Activated naive CD4-positive, alpha-beta T cell treated with anti-CD3 and anti-CD28 coated beads for 36 hours (primary cell): ENCODE results near the gene PPRC1. TPM values are rescaled to one million over a fixed set of nuclear protein-coding genes. Genes with fewer than 3 reads are reported as not detected.

Experiments
- CTCF ChIA-PET: fragments of 350-600 bp; sonication (Branson Sonifier 250); formaldehyde crosslinking; loops from one replicate; lab custom pipeline; 2021; ENCODE audit warnings: antibody characterized with exemption; lab: Charles Lee
- DNase-seq: peaks from one replicate; pipeline ENCODE4 v3.0.0-alpha.2; 2020
- H3K27ac Mint-ChIP-seq: one replicate; pipeline ENCODE4 v1.8.0; 2021; ENCODE audit warnings: mild to moderate bottlenecking, mixed read lengths
- H3K27me3 Mint-ChIP-seq: one replicate; pipeline ENCODE4 v1.8.0; 2021; ENCODE audit warnings: low read depth, mixed read lengths
- H3K36me3 Mint-ChIP-seq: one replicate; pipeline ENCODE4 v1.8.0; 2021; ENCODE audit warnings: low read depth, mixed read lengths
- H3K4me1 Mint-ChIP-seq: one replicate; pipeline ENCODE4 v1.8.0; 2021; ENCODE audit warnings: low read depth, mixed read lengths
- H3K4me3 Mint-ChIP-seq: one replicate; pipeline ENCODE4 v1.8.0; 2021; ENCODE audit warnings: mild to moderate bottlenecking, moderate library complexity, mixed read lengths
- H3K9me3 Mint-ChIP-seq: one replicate; pipeline ENCODE4 v1.8.0; 2021; ENCODE audit warnings: mixed read lengths
- intact Hi-C: fragments of 100-400 bp; cut with micrococcal nuclease; formaldehyde crosslinking; loops from one replicate; pipeline ENCODE4 v1.15.1; 2023
- total RNA-seq, 2 experiments: library from RNA; stranded (reverse); gene quantifications; one replicate each; pipeline ENCODE4 v1.2.3, GENCODE V29; 2021

Gene PPRC1
- total RNA-seq, 2 experiments from 2014 or later: 54.6 to 55.0 TPM

DNA sequence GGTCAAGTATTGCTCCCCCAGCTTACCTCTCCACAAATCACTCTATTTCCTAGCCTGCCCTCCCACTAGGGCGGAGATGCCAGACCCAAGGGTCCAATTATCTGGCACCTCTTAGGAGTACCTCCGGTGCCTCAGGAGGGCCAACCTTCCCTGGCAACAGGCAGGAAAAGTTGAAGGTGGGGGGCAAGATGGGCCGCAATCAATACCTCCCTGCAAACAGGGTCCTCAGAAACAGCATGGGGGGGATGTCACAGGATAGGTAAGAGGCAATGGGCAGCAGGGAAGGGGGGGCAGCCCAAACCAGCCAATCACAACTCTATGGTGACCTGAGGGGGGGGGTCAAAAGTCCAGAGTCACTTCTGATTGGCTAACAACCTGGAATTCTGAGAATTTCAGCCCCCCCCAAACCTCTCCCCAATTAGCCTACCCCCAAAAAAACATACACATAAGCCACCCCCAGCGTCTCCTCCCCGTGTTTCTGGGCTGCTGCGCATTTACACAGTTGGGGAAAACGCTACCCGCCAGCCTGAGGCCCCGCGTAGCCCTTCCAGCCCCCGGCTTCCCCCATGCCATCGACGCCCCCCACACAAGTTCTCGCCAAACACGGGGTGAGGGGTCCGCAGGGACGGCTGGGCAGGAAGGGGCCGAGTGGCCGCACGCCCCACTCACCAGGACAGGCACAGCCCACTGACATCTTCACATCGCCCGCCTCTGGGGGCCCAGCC is 13.3 kb upstream of the PPRC1 start:
- Mint-ChIP-seq H3K27me3 (no peaks in the 10 kb centered on the region), H3K4me3 (peak overlapping the region; percentile 93), H3K9me3 (no peaks in the 10 kb centered on the region), H3K36me3 (peaks cover 3% of the 10 kb centered on the region), H3K27ac (peak overlapping the region; percentile 98), H3K4me1 (peaks cover 44% of the 10 kb centered on the region)
- intact Hi-C loops: loop anchor here (1.0 to 5.0 kb wide), 6 partner anchors 13 to 1248 kb away; partner anchors contain the start of genes GBF1, NFKB2, NOLC1 and TAF5
- CTCF ChIA-PET: interaction anchor here (1.9 kb wide), 1 partner anchor 12 kb away, joined by 9 read pairs; no protein-coding TSS in a partner anchor
- peak; percentile 73 for DNase-seq

DNA sequence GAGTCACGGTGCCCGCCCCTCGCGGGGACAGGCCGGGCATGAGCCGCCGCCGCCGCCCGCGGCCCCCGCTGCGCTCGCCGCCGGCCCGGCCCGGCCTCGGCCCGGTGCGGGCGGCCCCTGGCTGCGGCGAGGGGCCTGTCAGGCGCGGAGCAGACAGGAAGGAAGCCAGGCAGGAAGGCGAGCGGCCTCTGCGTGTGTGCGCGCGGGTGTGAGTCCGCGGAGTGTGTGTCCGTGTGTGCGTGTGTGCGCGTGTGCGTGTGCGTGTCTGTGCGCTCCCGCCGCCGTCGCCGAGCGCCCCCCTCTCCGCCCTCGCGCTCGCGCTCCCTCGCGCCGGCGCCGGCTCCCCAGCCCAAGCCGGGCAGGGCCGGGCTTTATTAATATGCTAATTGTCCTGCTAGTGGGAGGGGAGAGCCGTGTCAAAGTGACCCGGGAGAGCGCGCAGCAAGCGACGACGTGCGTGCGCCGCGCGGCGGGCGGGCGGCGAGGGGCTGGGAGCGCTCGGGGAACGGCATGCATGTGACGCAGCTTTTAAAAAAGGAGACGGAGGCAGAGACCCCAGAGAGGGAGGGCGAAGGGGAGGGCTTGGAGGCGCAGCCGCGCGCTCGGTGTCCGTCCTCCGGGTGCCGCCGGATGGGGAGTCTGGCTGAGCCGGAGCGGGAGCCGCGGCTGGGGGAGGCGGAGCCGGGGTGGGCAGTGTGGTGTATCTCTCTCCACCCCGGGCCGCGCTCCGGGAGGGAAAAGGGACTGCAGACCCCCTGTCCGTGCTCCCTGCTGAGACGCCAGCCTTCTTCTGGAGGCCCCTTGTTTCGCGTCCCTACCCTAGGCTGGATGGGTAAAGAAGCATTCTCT is 12.5 kb upstream of the PPRC1 start, which contains the start of gene LDB1:
Gene LDB1 (minus strand): TSS at position 227 of the 849 bp plus-strand sequence. CDS start 258 bp downstream, outside the sequence.
- H3K9me3 Mint-ChIP-seq: no peaks in the 10 kb centered on the region
- intact Hi-C loops: no loop called here
- peak; percentile 72 for DNase-seq
- H3K27ac Mint-ChIP-seq: peak within 1 kb of the TSS; percentile 98
- no peaks in the 10 kb centered on the region for H3K36me3 Mint-ChIP-seq
- no peaks in the 10 kb centered on the region for H3K27me3 Mint-ChIP-seq
- CTCF ChIA-PET: no interaction called here
- H3K4me3 Mint-ChIP-seq: peak within 1 kb of the TSS; percentile 93
- H3K4me1 Mint-ChIP-seq: peaks cover 38% of the 10 kb centered on the region

DNA sequence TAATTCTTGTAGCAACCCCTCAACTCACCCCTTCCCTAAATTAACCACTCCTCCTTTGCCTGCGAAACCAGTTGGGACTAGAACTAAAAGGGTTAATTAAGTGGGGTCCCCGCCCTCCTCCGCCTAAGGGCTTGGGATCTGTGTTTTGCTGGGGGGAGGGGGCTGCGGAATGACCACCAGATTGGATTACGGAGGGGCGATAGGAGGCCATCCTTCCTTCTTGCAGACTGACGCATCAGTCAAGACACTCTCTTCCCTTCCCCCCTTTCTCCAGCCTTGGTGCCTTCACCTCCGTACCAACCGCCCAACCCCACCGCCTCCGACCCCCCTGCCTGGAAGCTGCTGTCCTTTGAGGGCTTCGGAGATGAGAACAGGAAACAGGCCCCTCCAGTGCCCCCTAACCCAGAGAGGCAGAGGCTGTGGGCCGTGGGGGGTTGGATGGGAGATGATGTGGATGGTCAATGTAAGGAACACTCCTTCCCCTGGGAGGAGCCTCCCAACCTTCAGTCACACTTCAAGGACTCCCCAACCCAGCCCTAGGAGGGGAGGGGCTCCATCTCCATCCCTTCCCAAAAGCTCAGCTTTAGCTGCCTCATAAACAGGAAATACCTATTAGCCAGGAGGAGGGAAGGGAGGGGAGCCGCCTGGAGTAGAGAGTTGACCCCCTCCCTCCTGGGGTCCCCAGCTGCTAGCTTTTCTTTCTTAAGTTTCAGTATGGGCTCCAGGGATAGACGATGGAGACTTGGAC is 11.7 kb upstream of the PPRC1 start:
- no peaks in the 10 kb centered on the region for H3K9me3 Mint-ChIP-seq
- DNase-seq: peak; percentile 15

DNA sequence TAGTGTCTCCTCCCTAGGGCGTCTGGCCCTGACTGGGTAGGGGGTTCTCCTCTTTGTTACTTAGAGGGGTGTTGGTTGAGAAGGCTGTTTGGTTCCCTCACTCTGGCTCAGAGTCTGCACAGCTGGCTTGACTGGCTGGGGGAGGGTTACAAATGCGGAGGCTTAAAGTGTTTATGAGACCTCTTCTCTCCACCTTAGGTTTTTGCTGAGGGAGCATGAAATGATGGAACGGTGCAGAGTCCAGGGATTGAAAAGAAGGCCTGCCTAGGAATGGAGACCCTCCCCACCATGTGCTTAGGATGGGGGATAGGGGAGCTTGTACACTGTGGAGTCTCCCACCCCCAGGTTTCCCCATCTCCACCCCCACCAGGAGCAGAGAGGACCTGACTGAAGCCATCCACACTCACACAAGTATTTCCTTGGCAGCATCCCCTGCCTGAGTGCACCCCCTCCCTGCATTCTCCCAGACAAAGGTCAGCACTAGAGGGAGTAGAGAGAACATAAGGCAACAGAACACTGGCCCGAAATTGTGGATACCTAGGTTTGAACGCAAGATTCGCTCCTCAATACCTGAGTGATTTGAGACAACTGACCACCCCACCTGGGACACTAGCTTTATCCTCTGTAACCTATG is 11.0 kb upstream of the PPRC1 start:
- H3K27ac Mint-ChIP-seq: no peak overlapping the region
- no peak for DNase-seq
- H3K36me3 Mint-ChIP-seq: no peaks in the 10 kb centered on the region
- intact Hi-C loops: no loop called here
- CTCF ChIA-PET: interaction anchor here (0.8 to 2.7 kb wide), 2 partner anchors 10 kb away, joined by 3 to 18 read pairs; partner anchors contain the start of gene PPRC1
- H3K9me3 Mint-ChIP-seq: no peaks in the 10 kb centered on the region
- H3K4me3 Mint-ChIP-seq: peak overlapping the region; percentile 93
- H3K4me1 Mint-ChIP-seq: peaks cover 23% of the 10 kb centered on the region
- no peaks in the 10 kb centered on the region for H3K27me3 Mint-ChIP-seq

More for the DNA sequence above, 11.7 kb upstream of the PPRC1 start:
- CTCF ChIA-PET: interaction anchor here (0.8 kb wide), 1 partner anchor 11 kb away, joined by 3 read pairs; no protein-coding TSS in a partner anchor
- H3K36me3 Mint-ChIP-seq: no peaks in the 10 kb centered on the region
- H3K27me3 Mint-ChIP-seq: no peaks in the 10 kb centered on the region
- intact Hi-C loops: no loop called here
- peak overlapping the region; percentile 93 for H3K4me3 Mint-ChIP-seq
- H3K27ac Mint-ChIP-seq: peak overlapping the region; percentile 83
- H3K4me1 Mint-ChIP-seq: peaks cover 30% of the 10 kb centered on the region

DNA sequence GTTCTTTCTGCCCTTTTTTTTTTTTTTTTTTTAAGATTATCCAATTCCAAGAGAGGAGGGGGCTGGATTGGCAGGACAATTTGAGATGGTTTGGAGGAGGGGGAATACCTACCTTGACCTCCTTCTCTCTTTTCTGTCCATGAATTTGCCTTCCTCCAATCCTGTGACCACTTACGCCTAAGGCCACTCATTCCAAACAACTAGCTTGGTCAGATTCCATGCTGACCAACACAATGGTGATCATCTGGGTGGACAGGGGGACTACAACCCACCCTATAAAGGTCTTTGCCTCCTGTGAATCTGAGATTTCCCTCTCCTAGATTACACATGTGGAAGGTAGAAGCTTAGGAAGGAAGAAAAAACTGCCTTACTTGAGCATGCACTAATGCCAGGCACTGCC is 10.4 kb upstream of the PPRC1 start:
- CTCF ChIA-PET: interaction anchor here (1.1 to 2.7 kb wide), 2 partner anchors 10 to 11 kb away, joined by 3 to 18 read pairs; partner anchors contain the start of gene PPRC1
- DNase-seq: no peak
- Mint-ChIP-seq H3K4me1 (peaks cover 18% of the 10 kb centered on the region), H3K27me3 (no peaks in the 10 kb centered on the region), H3K36me3 (no peaks in the 10 kb centered on the region), H3K27ac (no peak overlapping the region), H3K4me3 (no peak overlapping the region), H3K9me3 (no peaks in the 10 kb centered on the region)
- intact Hi-C loops: no loop called here

DNA sequence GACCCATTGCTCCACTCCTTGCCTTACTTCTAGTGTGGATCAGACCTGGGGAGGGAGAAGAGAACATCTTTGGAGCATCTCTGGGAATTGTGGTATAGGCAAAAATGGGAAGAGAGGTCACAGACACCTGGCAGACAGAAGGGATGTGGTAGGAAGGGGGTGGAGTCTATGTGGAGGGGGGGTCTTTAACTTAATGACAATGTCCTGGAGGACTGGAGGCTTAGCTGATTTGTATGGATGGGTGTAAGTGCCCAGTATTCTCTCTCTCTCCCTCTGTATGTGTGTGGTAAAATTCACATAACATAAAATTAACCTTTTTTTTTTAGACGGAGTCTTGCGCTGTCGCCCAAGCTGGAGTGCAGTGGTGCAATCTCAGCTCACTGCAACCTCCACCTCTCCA is 9.6 kb upstream of the PPRC1 start:
- DNase-seq: no peak
- Mint-ChIP-seq H3K4me1 (peaks cover 10% of the 10 kb centered on the region), H3K27ac (no peak overlapping the region), H3K4me3 (no peak overlapping the region), H3K9me3 (no peaks in the 10 kb centered on the region), H3K36me3 (no peaks in the 10 kb centered on the region), H3K27me3 (no peaks in the 10 kb centered on the region)
- intact Hi-C loops: no loop called here
- CTCF ChIA-PET: interaction anchor here (1.1 to 2.7 kb wide), 2 partner anchors 9 to 12 kb away, joined by 3 to 18 read pairs; partner anchors contain the start of gene PPRC1

- Mint-ChIP-seq H3K4me3 (no peak overlapping the region), H3K27me3 (no peaks in the 10 kb centered on the region), H3K36me3 (peaks cover 21% of the 10 kb centered on the region), H3K27ac (peak overlapping the region; percentile 96), H3K9me3 (no peaks in the 10 kb centered on the region), H3K4me1 (peaks cover 31% of the 10 kb centered on the region)
- CTCF ChIA-PET: interaction anchor here (0.5 to 2.5 kb wide), 17 partner anchors 8 to 340 kb away, joined by 3 to 24 read pairs (median 4); partner anchors contain the start of gene NOLC1
- intact Hi-C loops: loop anchor here (1.0 to 5.0 kb wide), 13 partner anchors 12 to 779 kb away; partner anchors contain the start of genes ACTR1A, ARL3, BTRC and GBF1
- no peak for DNase-seq
Measured at GRCh38 chr10:102131286-102132170, 1.3 kb upstream of the PPRC1 start.

GRCh38 chr10:102132193-102132562 is 662 bp upstream of the PPRC1 start:
- DNase-seq: no peak
- CTCF ChIA-PET: interaction anchor here (0.5 to 2.5 kb wide), 9 partner anchors 9 to 340 kb away, joined by 3 to 24 read pairs (median 5); partner anchors contain the start of gene NOLC1
- Mint-ChIP-seq H3K36me3 (peaks cover 22% of the 10 kb centered on the region), H3K27me3 (no peaks in the 10 kb centered on the region), H3K4me1 (peaks cover 38% of the 10 kb centered on the region), H3K4me3 (peak overlapping the region; percentile 97), H3K27ac (peak overlapping the region; percentile 96), H3K9me3 (no peaks in the 10 kb centered on the region)
- intact Hi-C loops: loop anchor here (1.0 to 5.0 kb wide), 13 partner anchors 13 to 780 kb away; partner anchors contain the start of genes ACTR1A, ARL3, BTRC and GBF1

GRCh38 chr10:102133373-102134195 is 744 bp downstream of the PPRC1 start:
- Mint-ChIP-seq H3K36me3 (peaks cover 32% of the 10 kb centered on the region), H3K4me3 (peak overlapping the region; percentile 97), H3K27ac (peak overlapping the region; percentile 96), H3K9me3 (no peaks in the 10 kb centered on the region), H3K4me1 (peaks cover 42% of the 10 kb centered on the region), H3K27me3 (no peaks in the 10 kb centered on the region)
- intact Hi-C loops: loop anchor here (5.0 kb wide), 3 partner anchors 291 to 781 kb away; partner anchors contain the start of genes ARL3, BTRC, KCNIP2 and SFXN2
- CTCF ChIA-PET: no interaction called here
- peak; percentile 72 for DNase-seq

DNA sequence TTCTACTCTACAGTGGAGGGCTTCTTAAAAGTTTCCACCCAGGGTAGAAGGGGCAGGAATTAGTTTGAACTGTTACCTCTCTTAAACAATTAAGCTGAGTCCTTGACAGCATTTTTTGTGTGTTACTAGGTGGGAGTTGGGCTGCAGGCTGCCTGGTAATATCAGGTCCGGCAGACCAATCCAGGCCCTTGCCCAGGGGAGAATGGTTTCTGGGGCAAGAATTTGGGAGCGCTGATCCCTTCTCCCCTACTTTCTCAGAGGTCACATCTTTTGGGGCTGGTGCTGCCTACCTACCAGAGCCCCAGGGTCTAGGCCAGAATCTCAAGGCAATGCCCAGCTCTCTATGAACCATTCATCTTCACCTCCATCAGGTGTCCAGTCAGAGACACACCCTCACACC is 1.6 kb downstream of the PPRC1 start:
- Mint-ChIP-seq H3K27ac (peak overlapping the region; percentile 96), H3K4me3 (peak overlapping the region; percentile 97), H3K9me3 (no peaks in the 10 kb centered on the region), H3K27me3 (no peaks in the 10 kb centered on the region), H3K4me1 (peaks cover 42% of the 10 kb centered on the region), H3K36me3 (peaks cover 36% of the 10 kb centered on the region)
- intact Hi-C loops: loop anchor here (5.0 kb wide), 3 partner anchors 292 to 782 kb away; partner anchors contain the start of genes ARL3, BTRC, KCNIP2 and SFXN2
- no peak for DNase-seq
- CTCF ChIA-PET: no interaction called here
